Activated T-cell treated with anti-CD3 and anti-CD28 coated beads for 24 hours (primary cell): ENCODE measurements around the gene TAF15.

Experiments
- DNase-seq: peaks from one replicate; pipeline ENCODE4 v3.0.0-alpha.2; 2020; ENCODE audit warnings: low read depth

Gene TAF15

GRCh38 chr17:35808962-35809854 lies at the start of gene TAF15:
TSS of gene TAF15 (plus strand) at chr17:35809484. CDS start at chr17:35809570, 86 bp downstream.
- DNase-seq, result peak; percentile 91

DNA sequence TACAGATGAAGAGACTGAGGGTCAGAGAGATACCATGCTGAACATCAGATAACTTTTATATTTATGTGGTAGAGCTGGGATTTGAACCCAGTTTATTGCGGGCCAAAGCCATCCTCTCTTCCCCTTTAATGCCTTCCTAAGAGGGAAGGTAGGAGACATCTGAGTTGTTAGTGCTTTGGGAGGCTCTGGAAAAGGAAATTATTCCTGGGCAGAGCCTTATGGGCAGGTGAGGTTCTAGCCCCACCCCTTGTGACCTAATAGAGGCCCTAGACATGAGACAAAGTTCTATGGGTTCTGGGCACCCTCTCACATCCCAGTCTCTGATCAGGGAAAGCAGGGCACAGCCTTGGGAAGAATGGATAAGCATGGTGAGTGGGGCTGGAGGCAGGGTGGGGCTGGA lies 48.7 kb upstream of the TAF15 start, which contains the start of gene C17orf50:
TSS of gene C17orf50 (plus strand) at position 301 of the 400 bp plus-strand sequence. CDS start at position 356, 55 bp downstream.
- DNase-seq, result no peak

GRCh38 chr17:35761601-35762000 lies 47.7 kb upstream of the TAF15 start:
- DNase-seq, result no peak

GRCh38 chr17:35763767-35764122 lies 45.5 kb upstream of the TAF15 start:
- DNase-seq, result no peak

DNA sequence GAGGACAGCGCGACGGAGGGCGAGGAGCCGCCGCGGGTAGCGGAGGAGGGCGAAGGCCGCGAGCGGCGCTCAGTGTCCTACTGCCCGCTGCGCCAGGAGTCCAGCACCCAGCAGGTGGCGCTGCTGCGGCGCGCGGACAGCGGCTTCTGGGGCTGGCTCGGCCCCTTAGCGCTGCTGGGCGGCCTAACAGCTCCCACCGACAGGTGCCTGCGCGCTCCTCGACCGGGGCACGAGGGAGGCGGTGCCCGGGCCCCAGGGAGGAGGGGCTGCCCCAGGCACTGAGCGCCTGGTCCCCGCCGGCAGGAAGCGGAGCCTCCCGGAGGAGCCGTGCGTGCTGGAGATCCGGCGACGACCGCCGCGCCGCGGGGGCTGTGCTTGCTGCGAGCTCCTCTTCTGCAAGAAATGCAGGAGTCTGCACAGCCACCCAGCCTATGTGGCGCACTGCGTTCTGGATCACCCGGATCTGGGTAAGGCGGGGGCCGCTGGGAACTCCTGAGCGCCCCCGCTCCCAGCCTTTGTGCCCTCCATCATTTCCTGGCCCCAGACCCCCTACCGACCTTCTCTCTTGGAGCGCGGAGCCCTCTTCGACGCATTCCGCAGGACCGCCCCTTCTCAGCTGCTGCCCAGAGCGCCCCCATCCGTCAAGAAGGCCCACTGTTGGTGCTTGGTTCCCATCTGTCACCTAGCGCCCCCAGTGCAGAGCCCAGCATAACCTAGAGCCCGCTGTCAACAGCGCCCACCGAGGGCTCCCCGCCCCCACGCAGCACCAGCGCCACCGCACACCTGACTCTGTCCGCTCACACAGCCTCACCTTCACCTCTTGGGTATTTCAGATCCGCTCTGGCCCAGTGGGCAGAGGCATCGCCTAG lies 44.9 kb upstream of the TAF15 start:
- peak; percentile 82 for DNase-seq

- DNase-seq, result no peak
Observed at GRCh38 chr17:35765086-35765710, 44.1 kb upstream of the TAF15 start.

GRCh38 chr17:35765756-35766488 lies 43.4 kb upstream of the TAF15 start:
- no peak for DNase-seq

- no peak for DNase-seq
Observed at GRCh38 chr17:35766489-35766877, 42.8 kb upstream of the TAF15 start.

- no peak for DNase-seq
Observed at GRCh38 chr17:35766903-35767510, 42.3 kb upstream of the TAF15 start.

- no peak for DNase-seq
Observed at GRCh38 chr17:35768797-35769196, 40.5 kb upstream of the TAF15 start.

- DNase-seq, result no peak
Observed at GRCh38 chr17:35769895-35770486, 39.3 kb upstream of the TAF15 start.

DNA sequence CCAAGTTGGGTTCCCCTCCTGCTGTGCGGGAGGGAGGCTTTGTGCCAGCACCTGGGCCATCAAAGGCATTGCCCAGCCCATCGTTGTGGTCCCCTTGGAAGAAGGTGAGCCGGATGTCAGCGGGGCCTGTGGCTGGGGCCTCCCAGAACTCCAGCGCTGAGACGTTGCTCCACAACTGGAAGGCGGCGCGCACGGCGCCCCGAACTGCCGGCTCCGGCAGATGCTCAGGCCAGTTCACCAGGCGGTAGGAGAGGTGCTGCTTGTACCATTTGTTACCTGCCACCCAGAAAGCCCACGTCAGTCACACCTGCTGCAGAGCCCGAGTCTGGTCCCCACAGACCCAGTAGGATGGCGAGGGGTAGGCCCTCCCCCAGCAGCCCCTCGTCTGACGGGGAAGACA lies 36.2 kb upstream of the TAF15 start:
- DNase-seq, result no peak

GRCh38 chr17:35773679-35774425 lies 35.4 kb upstream of the TAF15 start:
- no peak for DNase-seq

- DNase-seq, result no peak
Observed at GRCh38 chr17:35774499-35774898, 34.8 kb upstream of the TAF15 start.

- DNase-seq, result no peak
Observed at GRCh38 chr17:35775039-35775438, 34.2 kb upstream of the TAF15 start.

- no peak for DNase-seq
Observed at GRCh38 chr17:35775583-35775982, 33.7 kb upstream of the TAF15 start.

- DNase-seq, result no peak
Observed at GRCh38 chr17:35778641-35779196, 30.6 kb upstream of the TAF15 start.

DNA sequence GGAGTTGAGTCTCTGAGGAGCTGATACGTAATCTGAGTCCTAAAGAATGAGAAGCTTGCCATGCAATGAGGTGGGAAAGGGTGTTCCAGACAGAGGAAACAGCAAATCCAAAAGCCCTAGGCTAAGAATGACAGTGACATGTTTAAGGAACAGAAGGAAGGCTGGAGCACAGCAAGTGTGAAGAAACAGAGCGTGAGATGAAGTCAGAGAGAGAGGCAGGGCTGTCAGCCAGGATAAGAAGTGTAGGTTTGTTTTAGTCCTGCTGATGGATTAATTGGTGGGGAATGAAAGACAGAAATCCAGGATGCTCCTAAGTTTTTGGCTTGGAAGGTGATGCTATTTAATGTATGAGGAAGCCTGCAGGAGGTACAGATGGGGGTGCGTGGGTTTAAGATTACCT lies 28.3 kb upstream of the TAF15 start:
- no peak for DNase-seq

- no peak for DNase-seq
Observed at GRCh38 chr17:35784895-35785294, 24.4 kb upstream of the TAF15 start.

DNA sequence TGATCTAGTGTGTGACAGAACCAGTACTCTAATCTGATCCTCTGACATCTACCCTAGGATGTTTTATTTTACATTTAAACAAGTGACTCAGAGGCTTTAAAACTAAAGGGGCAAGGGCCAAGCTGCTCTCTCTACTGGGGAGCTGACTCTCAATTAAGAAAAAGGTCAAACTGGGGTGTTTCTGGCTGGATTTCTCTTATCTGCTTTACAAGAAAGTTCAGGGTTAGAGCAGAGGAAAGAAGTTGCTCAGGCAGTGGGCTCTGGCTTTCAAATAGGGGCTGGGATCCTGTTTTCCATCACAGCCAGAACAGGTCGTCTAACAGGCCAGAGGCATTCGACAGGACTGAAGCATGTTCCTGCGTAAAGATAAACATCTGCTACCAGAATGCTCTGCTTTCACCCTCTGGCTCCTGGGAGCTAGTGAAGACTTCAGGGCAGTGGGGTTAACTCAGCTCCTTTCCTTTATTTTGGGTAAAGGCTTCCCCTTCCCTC lies 22.3 kb upstream of the TAF15 start:
- no peak for DNase-seq
